Neuronal stem cell (in vitro differentiated cells): ENCODE results near the gene TBX2.

ENCODE experiments used
- DNase-seq: peaks from one replicate; pipeline ENCODE4 v3.0.0-alpha.2; 2013; ENCODE audit warnings: low spot score
- H2AFZ ChIP-seq: one replicate; pipeline ENCODE4 v1.6.1; 2013; ENCODE audit warnings: mild to moderate bottlenecking, low read length, inconsistent platforms
- H2AK5ac ChIP-seq: 2 replicates; pipeline ENCODE4 v1.6.1; 2013; ENCODE audit warnings: low read depth, mild to moderate bottlenecking, inconsistent platforms, low read length, moderate library complexity, mixed read lengths
- H2BK120ac ChIP-seq: 2 replicates; pipeline ENCODE4 v1.6.1; 2013; ENCODE audit warnings: low read depth, mild to moderate bottlenecking, inconsistent platforms, low read length, moderate library complexity, mixed read lengths
- H2BK12ac ChIP-seq: one replicate; pipeline ENCODE4 v1.6.1; 2013; ENCODE audit warnings: low read length, inconsistent platforms
- H2BK15ac ChIP-seq: 2 replicates; pipeline ENCODE4 v1.6.1; 2013; ENCODE audit warnings: mild to moderate bottlenecking, low read length, inconsistent platforms, mixed read lengths
- H2BK5ac ChIP-seq: one replicate; pipeline ENCODE4 v1.6.1; 2013; ENCODE audit warnings: inconsistent platforms, mild to moderate bottlenecking, low read length, moderate library complexity
- H3K14ac ChIP-seq: one replicate; pipeline ENCODE4 v1.6.1; 2013; ENCODE audit warnings: low read length, inconsistent platforms
- H3K18ac ChIP-seq: 2 replicates; pipeline ENCODE4 v1.6.1; 2013; ENCODE audit warnings: low read length, inconsistent platforms
- H3K23ac ChIP-seq: 2 replicates; pipeline ENCODE4 v1.6.1; 2013; ENCODE audit warnings: low read depth, mild to moderate bottlenecking, mixed read lengths, low read length, inconsistent platforms; ENCODE audit not compliant: poor library complexity
- H3K27ac ChIP-seq: replicated peaks from 3 replicates; pipeline ENCODE4 v1.5.1; 2013; ENCODE audit warnings: low read length, inconsistent platforms
- H3K27me3 ChIP-seq, 3 experiments: 2 replicates each; pipeline ENCODE4 v1.6.1; 2013; ENCODE audit warnings: low read length in 3 of 3, mild to moderate bottlenecking in 2 of 3, inconsistent platforms in 1 of 3, low read depth in 1 of 3, mixed read lengths in 1 of 3, moderate library complexity in 1 of 3; ENCODE audit not compliant: control insufficient read depth in 3 of 3, insufficient read depth in 3 of 3
- H3K36me3 ChIP-seq, 2 donors: replicated peaks in 1 of 2; 2 replicates each; pipeline ENCODE4 v1.6.1; 2013; ENCODE audit warnings: low read length in 2 of 2; ENCODE audit not compliant: control insufficient read depth in 2 of 2, insufficient read depth in 2 of 2
- H3K4ac ChIP-seq: 2 replicates; pipeline ENCODE4 v1.6.1; 2013; ENCODE audit warnings: inconsistent platforms, mild to moderate bottlenecking, low read length, moderate library complexity
- H3K4me1 ChIP-seq, 2 donors: 1 replicate in 1 of 2; 2 replicates in 1 of 2; pipeline ENCODE4 v1.6.1; 2013; ENCODE audit warnings: low read length in 2 of 2, low read depth in 1 of 2; ENCODE audit not compliant: control insufficient read depth in 2 of 2, insufficient read depth in 1 of 2
- H3K4me2 ChIP-seq: one replicate; pipeline ENCODE4 v1.6.1; 2013; ENCODE audit warnings: mild to moderate bottlenecking, low read length, inconsistent platforms; ENCODE audit not compliant: insufficient read depth, poor library complexity, severe bottlenecking
- H3K4me3 ChIP-seq, 2 donors: 2 replicates each; pipeline ENCODE4 v1.5.1; 2013; ENCODE audit warnings: low read length in 2 of 2, mild to moderate bottlenecking in 2 of 2, inconsistent platforms in 1 of 2, moderate library complexity in 1 of 2
- H3K79me1 ChIP-seq: one replicate; pipeline ENCODE4 v1.6.1; 2013; ENCODE audit warnings: low read depth, mild to moderate bottlenecking, inconsistent platforms, low read length, moderate library complexity
- H3K9ac ChIP-seq: one replicate; pipeline ENCODE4 v1.6.1; 2013; ENCODE audit warnings: mild to moderate bottlenecking, low read depth, low read length, inconsistent platforms; ENCODE audit not compliant: poor library complexity
- H3K9me3 ChIP-seq, 2 donors: replicated peaks in 1 of 2; 2 replicates each; pipeline versions ENCODE3 to v1.6.1; 2013; ENCODE audit warnings: low read length in 2 of 2, mild to moderate bottlenecking in 2 of 2, inconsistent platforms in 1 of 2, low read depth in 1 of 2, mixed read lengths in 1 of 2, moderate library complexity in 1 of 2; ENCODE audit not compliant: control insufficient read depth in 2 of 2, insufficient read depth in 1 of 2
- H4K8ac ChIP-seq: one replicate; pipeline ENCODE4 v1.6.1; 2013; ENCODE audit warnings: low read depth, mild to moderate bottlenecking, inconsistent platforms, low read length, moderate library complexity
- H4K91ac ChIP-seq: one replicate; pipeline ENCODE4 v1.6.1; 2013; ENCODE audit warnings: low read length, low read depth, mild to moderate bottlenecking, inconsistent platforms; ENCODE audit not compliant: poor library complexity
- WGBS, 2 donors: extraction: QIAGEN DNeasy Blood & Tissue Kit; methylation state at CpG; one replicate each; pipeline ENCODE4 v1.1.7; 2013; ENCODE audit warnings: missing lambda C conversion rate in 2 of 2, mixed read lengths in 1 of 2; ENCODE audit not compliant: insufficient read length in 2 of 2, insufficient replicate concordance in 1 of 2; ENCODE audit errors: extremely low coverage in 2 of 2; 5-methylcytosine and 5-hydroxymethylcytosine counted together

TBX2 gene

GRCh38 chr17:61406971-61407911, 7.6 kb downstream of the TBX2 start:
- Histone ChIP-seq H2BK120ac (no peak overlapping the region), H2BK12ac (no peak overlapping the region), H3K23ac (no peak overlapping the region), H2BK5ac (no peak overlapping the region), H3K4me1 (peaks cover 10 to 12% of the 10 kb centered on the region in 2 donors), H4K91ac (no peak overlapping the region), H3K14ac (no peak overlapping the region), H3K18ac (no peak overlapping the region), H2AFZ (no peak overlapping the region), H3K4me3 (no peak overlapping the region), H3K27me3 (peaks cover 75 to 99% (median 96%) of the 10 kb centered on the region in 3 experiments), H3K79me1 (peaks cover 2% of the 10 kb centered on the region), H3K36me3 (no peaks in the 10 kb centered on the region), H3K4me2 (no peak overlapping the region), H3K9ac (no peak overlapping the region), H2AK5ac (no peak overlapping the region), H4K8ac (no peak overlapping the region), H2BK15ac (no peak overlapping the region), H3K9me3 (peaks cover 3 to 5% of the 10 kb centered on the region in 2 donors), H3K4ac (no peak overlapping the region), H3K27ac (no peak overlapping the region)
- no CpG with 5 or more reads among the region's 8 CpGs for WGBS, 2 donors
- no peak for DNase-seq

GRCh38 chr17:61408151-61409041, 8.8 kb downstream of the TBX2 start:
- H3K36me3 ChIP-seq, result no peaks in the 10 kb centered on the region
- no peak overlapping the region for H3K4me2 ChIP-seq
- H2BK120ac ChIP-seq, result no peak overlapping the region
- no peak overlapping the region for H3K4me3 ChIP-seq
- H3K14ac ChIP-seq, result no peak overlapping the region
- H3K27me3 ChIP-seq, result peaks cover 66 to 98% (median 90%) of the 10 kb centered on the region in 3 experiments
- peaks cover 10 to 12% of the 10 kb centered on the region in 2 donors for H3K4me1 ChIP-seq
- H2BK12ac ChIP-seq, result no peak overlapping the region
- no peak overlapping the region for H3K23ac ChIP-seq
- no peak overlapping the region for H2BK15ac ChIP-seq
- no peak overlapping the region for H3K27ac ChIP-seq
- H2BK5ac ChIP-seq, result no peak overlapping the region
- H3K9ac ChIP-seq, result no peak overlapping the region
- no CpG with 5 or more reads among the region's 41 CpGs for WGBS, 2 donors
- peak overlapping the region; percentile 60 for H2AFZ ChIP-seq
- no peaks in the 10 kb centered on the region for H3K79me1 ChIP-seq
- DNase-seq, result no peak
- H3K4ac ChIP-seq, result no peak overlapping the region
- H3K18ac ChIP-seq, result peak overlapping the region; percentile 40
- H2AK5ac ChIP-seq, result no peak overlapping the region
- no peak overlapping the region for H4K8ac ChIP-seq
- no peak overlapping the region for H4K91ac ChIP-seq
- peaks cover 5 to 6% of the 10 kb centered on the region in 2 donors for H3K9me3 ChIP-seq

GRCh38 chr17:61409301-61410112, 9.9 kb downstream of the TBX2 start:
- Histone ChIP-seq H3K36me3 (no peaks in the 10 kb centered on the region), H3K14ac (no peak overlapping the region), H3K27ac (no peak overlapping the region), H2BK12ac (no peak overlapping the region), H3K4ac (no peak overlapping the region), H3K9ac (peak overlapping the region; percentile 82), H4K8ac (no peak overlapping the region), H3K79me1 (no peaks in the 10 kb centered on the region), H3K4me1 (peaks cover 10 to 12% of the 10 kb centered on the region in 2 donors), H3K18ac (peak overlapping the region; percentile 84), H3K4me3 (peak overlapping the region; percentile 50 to 72), H3K9me3 (peaks cover 2 to 16% of the 10 kb centered on the region in 2 donors), H2AK5ac (no peak overlapping the region), H3K4me2 (peak overlapping the region; percentile 96), H2BK120ac (no peak overlapping the region), H2AFZ (peak overlapping the region; percentile 100), H2BK15ac (no peak overlapping the region), H4K91ac (no peak overlapping the region), H2BK5ac (no peak overlapping the region), H3K23ac (peak overlapping the region; percentile 47), H3K27me3 (peaks cover 55 to 96% (median 87%) of the 10 kb centered on the region in 3 experiments)
- DNase-seq, result no peak
- WGBS, 2 donors, result no CpG with 5 or more reads among the region's 73 CpGs
